Karpas-422 (cell line): ENCODE data around the gene RBMXL2. TPM values are rescaled to one million over a fixed set of nuclear protein-coding genes. Genes with fewer than 3 reads are reported as not detected.

Experiments used
- DNase-seq: peaks from one replicate; pipeline ENCODE4 v3.0.0-alpha.2; 2015
- H2AFZ ChIP-seq: fragments of 200-600 bp; sonication (generic); 2 replicates; pipeline ENCODE4 v1.6.1; 2014; ENCODE audit warnings: antibody characterized with exemption, low read length, mixed read lengths
- H3K27ac ChIP-seq: fragments of 200-600 bp; sonication (generic); 2 replicates; pipeline ENCODE4 v1.5.1; 2014; ENCODE audit warnings: mild to moderate bottlenecking, low read length, moderate library complexity
- H3K27me3 ChIP-seq: fragments of 200-600 bp; sonication (generic); 2 replicates; pipeline ENCODE4 v1.6.1; 2014; ENCODE audit warnings: low read length, mixed read lengths
- H3K36me3 ChIP-seq: fragments of 200-600 bp; sonication (generic); 2 replicates; pipeline ENCODE4 v1.6.1; 2014; ENCODE audit warnings: low read length, mixed read lengths; ENCODE audit not compliant: insufficient read depth
- H3K4me1 ChIP-seq: fragments of 200-600 bp; sonication (generic); 2 replicates; pipeline ENCODE4 v1.6.1; 2014; ENCODE audit warnings: mild to moderate bottlenecking, low read length, mixed read lengths
- H3K4me2 ChIP-seq: fragments of 200-600 bp; sonication (generic); 2 replicates; pipeline ENCODE4 v1.6.1; 2014; ENCODE audit warnings: low read length, low read depth, mild to moderate bottlenecking; ENCODE audit not compliant: poor library complexity, severe bottlenecking
- H3K4me3 ChIP-seq: fragments of 200-600 bp; sonication (generic); 2 replicates; pipeline ENCODE4 v1.5.1; 2014; ENCODE audit warnings: mild to moderate bottlenecking, antibody characterized with exemption, low read length, mixed read lengths
- H3K79me2 ChIP-seq: fragments of 200-600 bp; sonication (generic); 2 replicates; pipeline ENCODE4 v1.6.1; 2014; ENCODE audit warnings: mild to moderate bottlenecking, low read length, mixed read lengths
- H3K9ac ChIP-seq: fragments of 200-600 bp; sonication (generic); 2 replicates; pipeline ENCODE4 v1.6.0; 2014; ENCODE audit warnings: low read length
- H3K9me2 ChIP-seq: fragments of 200-600 bp; sonication (generic), shearing (Covaris generic); replicated peaks from 2 replicates; pipeline ENCODE4 v1.6.0; 2014; ENCODE audit warnings: mild to moderate bottlenecking, low read length, moderate library complexity; ENCODE audit not compliant: insufficient read depth
- H3K9me3 ChIP-seq: fragments of 300-700, 200-600 bp; sonication (generic); 2 replicates; pipeline ENCODE4 v1.6.1; 2014; ENCODE audit warnings: low read length, mixed read lengths
- H4K20me1 ChIP-seq: fragments of 200-600 bp; sonication (generic); 2 replicates; pipeline ENCODE4 v1.6.1; 2014; ENCODE audit warnings: mild to moderate bottlenecking, antibody characterized with exemption, low read length, low read depth; ENCODE audit not compliant: insufficient read depth
- total RNA-seq: library from RNA; depleted of rRNA; stranded (reverse); fragments of >200 nt; shearing (Covaris generic); gene quantifications from 2 replicates; pipeline ENCODE4 v1.2.3, GENCODE V29; 2014; ENCODE audit warnings: low replicate concordance

Gene RBMXL2
- total RNA-seq, 1 experiment from 2014 or later, result not detected

- Histone ChIP-seq H3K9me3 (no peaks in the 10 kb centered on the region), H3K4me1 (no peaks in the 10 kb centered on the region), H3K27me3 (no peaks in the 10 kb centered on the region), H3K4me3 (no peak overlapping the region), H3K27ac (no peak overlapping the region), H2AFZ (no peak overlapping the region), H3K9me2 (no peaks in the 10 kb centered on the region), H4K20me1 (no peaks in the 10 kb centered on the region), H3K79me2 (no peaks in the 10 kb centered on the region), H3K9ac (no peak overlapping the region), H3K36me3 (no peaks in the 10 kb centered on the region), H3K4me2 (no peak overlapping the region)
- DNase-seq, result no peak
Observed at GRCh38 chr11:7077101-7077500, 11.7 kb upstream of the RBMXL2 start.

GRCh38 chr11:7079545-7080135 lies 9.2 kb upstream of the RBMXL2 start:
- no peaks in the 10 kb centered on the region for H3K36me3 ChIP-seq
- H3K4me2 ChIP-seq, result no peak overlapping the region
- no peak overlapping the region for H3K9ac ChIP-seq
- no peak overlapping the region for H3K27ac ChIP-seq
- no peaks in the 10 kb centered on the region for H3K79me2 ChIP-seq
- no peak overlapping the region for H3K4me3 ChIP-seq
- H2AFZ ChIP-seq, result no peak overlapping the region
- no peaks in the 10 kb centered on the region for H4K20me1 ChIP-seq
- H3K4me1 ChIP-seq, result no peaks in the 10 kb centered on the region
- no peaks in the 10 kb centered on the region for H3K9me3 ChIP-seq
- no peaks in the 10 kb centered on the region for H3K27me3 ChIP-seq
- H3K9me2 ChIP-seq, result no peaks in the 10 kb centered on the region
- no peak for DNase-seq

GRCh38 chr11:7080900-7081299 lies 7.9 kb upstream of the RBMXL2 start:
- no peaks in the 10 kb centered on the region for H3K79me2 ChIP-seq
- no peaks in the 10 kb centered on the region for H3K9me2 ChIP-seq
- H3K27ac ChIP-seq, result no peak overlapping the region
- no peak overlapping the region for H3K4me2 ChIP-seq
- no peaks in the 10 kb centered on the region for H3K36me3 ChIP-seq
- no peaks in the 10 kb centered on the region for H3K9me3 ChIP-seq
- H3K9ac ChIP-seq, result no peak overlapping the region
- H3K4me1 ChIP-seq, result no peaks in the 10 kb centered on the region
- no peaks in the 10 kb centered on the region for H3K27me3 ChIP-seq
- H3K4me3 ChIP-seq, result no peak overlapping the region
- DNase-seq, result no peak
- H4K20me1 ChIP-seq, result no peaks in the 10 kb centered on the region
- H2AFZ ChIP-seq, result no peak overlapping the region

- Histone ChIP-seq H3K4me3 (no peak overlapping the region), H3K79me2 (no peaks in the 10 kb centered on the region), H3K9me3 (no peaks in the 10 kb centered on the region), H3K27me3 (no peaks in the 10 kb centered on the region), H3K9ac (no peak overlapping the region), H3K9me2 (no peaks in the 10 kb centered on the region), H3K4me1 (no peaks in the 10 kb centered on the region), H2AFZ (no peak overlapping the region), H3K4me2 (no peak overlapping the region), H3K36me3 (no peaks in the 10 kb centered on the region), H3K27ac (no peak overlapping the region), H4K20me1 (no peaks in the 10 kb centered on the region)
- no peak for DNase-seq
Observed at GRCh38 chr11:7081441-7081840, 7.4 kb upstream of the RBMXL2 start.

- H3K4me2 ChIP-seq, result no peak overlapping the region
- H3K27ac ChIP-seq, result no peak overlapping the region
- no peaks in the 10 kb centered on the region for H4K20me1 ChIP-seq
- no peaks in the 10 kb centered on the region for H3K79me2 ChIP-seq
- H3K27me3 ChIP-seq, result no peaks in the 10 kb centered on the region
- no peaks in the 10 kb centered on the region for H3K4me1 ChIP-seq
- no peak overlapping the region for H3K4me3 ChIP-seq
- DNase-seq, result no peak
- H3K9me2 ChIP-seq, result no peaks in the 10 kb centered on the region
- no peak overlapping the region for H2AFZ ChIP-seq
- no peak overlapping the region for H3K9ac ChIP-seq
- no peaks in the 10 kb centered on the region for H3K9me3 ChIP-seq
- no peaks in the 10 kb centered on the region for H3K36me3 ChIP-seq
Observed at GRCh38 chr11:7089328-7090251, 792 bp downstream of the RBMXL2 start.

GRCh38 chr11:7098235-7098832 lies 9.5 kb downstream of the RBMXL2 start:
- Histone ChIP-seq H2AFZ (no peak overlapping the region), H3K4me3 (no peak overlapping the region), H3K4me2 (no peak overlapping the region), H4K20me1 (no peaks in the 10 kb centered on the region), H3K9me3 (no peaks in the 10 kb centered on the region), H3K9ac (no peak overlapping the region), H3K4me1 (no peaks in the 10 kb centered on the region), H3K27ac (no peak overlapping the region), H3K9me2 (no peaks in the 10 kb centered on the region), H3K27me3 (no peaks in the 10 kb centered on the region), H3K36me3 (no peaks in the 10 kb centered on the region), H3K79me2 (no peaks in the 10 kb centered on the region)
- DNase-seq, result peak; percentile 90

- Histone ChIP-seq H3K4me1 (no peaks in the 10 kb centered on the region), H3K36me3 (no peaks in the 10 kb centered on the region), H4K20me1 (no peaks in the 10 kb centered on the region), H3K27ac (no peak overlapping the region), H3K9me2 (no peaks in the 10 kb centered on the region), H3K9me3 (no peaks in the 10 kb centered on the region), H3K9ac (no peak overlapping the region), H3K79me2 (no peaks in the 10 kb centered on the region), H3K4me3 (no peak overlapping the region), H3K4me2 (no peak overlapping the region), H2AFZ (no peak overlapping the region), H3K27me3 (no peaks in the 10 kb centered on the region)
- DNase-seq, result no peak
Observed at GRCh38 chr11:7115780-7116179, 27.0 kb downstream of the RBMXL2 start.

GRCh38 chr11:7116370-7116769 lies 27.6 kb downstream of the RBMXL2 start:
- H4K20me1 ChIP-seq, result no peaks in the 10 kb centered on the region
- H3K36me3 ChIP-seq, result no peaks in the 10 kb centered on the region
- no peak overlapping the region for H3K4me3 ChIP-seq
- no peaks in the 10 kb centered on the region for H3K79me2 ChIP-seq
- no peaks in the 10 kb centered on the region for H3K4me1 ChIP-seq
- H3K27ac ChIP-seq, result no peak overlapping the region
- DNase-seq, result no peak
- H3K27me3 ChIP-seq, result no peaks in the 10 kb centered on the region
- H2AFZ ChIP-seq, result no peak overlapping the region
- no peaks in the 10 kb centered on the region for H3K9me3 ChIP-seq
- H3K9ac ChIP-seq, result no peak overlapping the region
- H3K9me2 ChIP-seq, result no peaks in the 10 kb centered on the region
- no peak overlapping the region for H3K4me2 ChIP-seq
